EH (cell line): ENCODE results near the gene OR2AE1.
"Not testable (repeated sequence)": the region's sequence is repeated elsewhere in the genome, so short reads cannot be mapped to it uniquely, and the experiment has no call there.

Experiments used
- DNase-seq: peaks from one replicate; pipeline ENCODE4 v3.0.0-alpha.2; 2015; ENCODE audit warnings: low read depth

Gene OR2AE1, protein sequence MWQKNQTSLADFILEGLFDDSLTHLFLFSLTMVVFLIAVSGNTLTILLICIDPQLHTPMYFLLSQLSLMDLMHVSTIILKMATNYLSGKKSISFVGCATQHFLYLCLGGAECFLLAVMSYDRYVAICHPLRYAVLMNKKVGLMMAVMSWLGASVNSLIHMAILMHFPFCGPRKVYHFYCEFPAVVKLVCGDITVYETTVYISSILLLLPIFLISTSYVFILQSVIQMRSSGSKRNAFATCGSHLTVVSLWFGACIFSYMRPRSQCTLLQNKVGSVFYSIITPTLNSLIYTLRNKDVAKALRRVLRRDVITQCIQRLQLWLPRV

GRCh38 chr7:99876933-99877332 is at the start of gene OR2AE1:
Gene OR2AE1, minus strand, starts transcription at chr7:99877033. Its CDS starts 0 bp downstream, at chr7:99877033.
- no peak for DNase-seq

- no peak for DNase-seq
Observed at GRCh38 chr7:99926321-99926720, 49.5 kb upstream of the OR2AE1 start.

GRCh38 chr7:99923200-99923599 is 46.4 kb upstream of the OR2AE1 start:
- no peak for DNase-seq

- DNase-seq: no peak
Observed at GRCh38 chr7:99920149-99920548, 43.3 kb upstream of the OR2AE1 start.

DNA sequence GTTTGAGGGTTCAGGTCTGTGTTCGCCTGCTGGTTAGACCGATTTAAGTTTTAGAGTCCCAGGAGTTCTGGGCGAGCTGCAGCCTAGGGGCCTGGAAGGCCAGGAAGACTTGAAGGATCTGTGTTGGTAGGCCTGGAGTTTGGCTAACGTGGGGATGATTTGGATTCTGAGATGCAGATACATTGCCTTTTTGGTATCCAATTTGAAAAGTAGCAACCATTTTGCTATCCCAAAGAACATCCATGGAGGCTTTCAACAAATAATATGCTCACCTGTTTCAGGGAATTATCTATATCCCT is 42.9 kb upstream of the OR2AE1 start:
- DNase-seq: no peak

- peak; percentile 94 for DNase-seq
Observed at GRCh38 chr7:99918959-99919813, 42.4 kb upstream of the OR2AE1 start, which contains the start of gene TRIM4. Gene TRIM4, minus strand, starts transcription at chr7:99919530. Its CDS starts 129 bp downstream, at chr7:99919401.

DNA sequence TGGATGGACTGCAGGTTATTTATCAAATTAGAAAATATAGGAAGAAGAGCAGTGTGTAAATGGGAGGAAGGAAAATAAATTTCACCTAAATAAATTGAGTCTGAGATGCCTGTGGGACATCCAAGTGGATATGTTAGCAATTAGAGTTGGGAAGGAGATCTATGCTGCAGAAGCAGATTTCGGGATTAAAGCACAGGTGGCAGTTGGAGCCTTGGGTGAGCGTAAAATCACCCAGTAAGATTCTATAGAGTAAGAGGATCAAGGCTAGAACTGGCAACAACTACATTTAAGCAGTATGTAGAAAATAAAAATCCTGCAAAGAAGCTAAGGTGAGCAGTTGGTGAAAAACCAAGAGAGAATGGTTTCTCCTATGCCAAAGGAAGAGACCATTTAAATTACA is 34.1 kb upstream of the OR2AE1 start:
- DNase-seq: no peak

DNA sequence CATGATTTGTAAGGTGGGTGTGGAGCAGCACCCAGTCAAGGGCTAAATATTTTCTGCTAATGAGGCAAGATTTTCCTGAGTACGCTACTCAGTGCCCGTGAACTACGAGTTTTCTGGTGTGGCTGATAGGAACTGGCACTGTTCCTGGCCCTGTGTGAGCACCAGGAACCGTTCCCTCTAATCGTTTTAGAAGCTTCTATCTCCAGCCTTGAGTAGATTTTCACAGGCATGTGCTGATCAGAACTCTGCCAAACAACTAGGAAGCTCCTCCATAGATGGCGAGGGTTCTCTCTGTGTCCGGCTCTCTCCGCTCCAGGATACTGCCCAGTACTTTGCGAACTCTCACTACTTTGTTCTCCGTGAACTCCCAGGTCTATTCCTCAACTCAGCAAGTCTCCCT is 24.7 kb upstream of the OR2AE1 start:
- no peak for DNase-seq

DNA sequence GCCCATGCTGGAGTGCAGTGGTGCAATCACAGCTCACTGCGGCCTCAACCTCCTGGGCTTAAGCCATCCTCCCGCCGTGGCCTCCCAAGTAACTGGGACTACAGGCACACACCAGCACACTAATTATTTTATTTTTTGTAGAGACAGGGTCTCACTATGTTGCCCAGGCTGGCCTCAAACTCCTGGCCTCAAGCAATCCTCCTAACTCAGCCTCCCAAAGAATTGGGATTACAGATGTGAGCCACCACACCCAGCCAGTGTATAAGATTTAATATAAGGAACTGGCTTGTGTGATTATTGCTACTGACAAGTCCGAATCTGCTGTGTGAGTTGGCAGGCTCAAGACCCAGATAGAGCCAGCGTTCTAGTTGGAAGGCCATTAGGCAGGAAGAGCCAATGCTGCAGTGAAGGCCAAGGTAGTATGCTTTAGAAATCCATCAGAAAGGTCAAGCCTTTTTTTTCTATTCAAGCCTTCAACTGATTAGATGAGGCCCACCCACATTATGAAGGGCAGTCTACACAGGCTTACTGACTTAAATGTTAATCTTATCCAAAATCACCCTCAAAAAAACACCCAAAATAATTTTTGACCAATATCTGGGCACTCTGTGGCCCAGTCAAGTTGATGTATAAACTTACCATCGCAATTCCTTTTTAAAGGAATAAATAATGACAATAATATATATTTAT is 23.1 kb upstream of the OR2AE1 start:
- no peak for DNase-seq

GRCh38 chr7:99898836-99899235 is 22.0 kb upstream of the OR2AE1 start:
- DNase-seq: no peak

DNA sequence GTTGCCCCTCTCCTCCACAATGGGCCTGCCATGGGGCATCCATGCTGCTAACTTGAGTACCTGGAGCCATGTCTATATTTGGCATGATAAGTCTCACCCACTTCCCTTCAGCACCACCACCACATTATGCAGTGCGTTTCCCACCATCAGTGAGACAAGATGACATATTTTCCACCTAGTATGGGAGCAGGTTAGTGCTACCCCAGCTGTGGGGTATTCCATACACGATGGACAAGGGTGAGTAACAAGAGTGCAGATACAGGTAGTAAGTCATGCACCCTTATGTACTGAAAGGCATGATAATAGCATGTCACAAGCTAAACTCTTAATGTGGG is 21.2 kb upstream of the OR2AE1 start:
- DNase-seq: no peak

GRCh38 chr7:99897322-99898022 is 20.6 kb upstream of the OR2AE1 start:
- no peak for DNase-seq

- DNase-seq: no peak
Observed at GRCh38 chr7:99894738-99895137, 17.9 kb upstream of the OR2AE1 start.

DNA sequence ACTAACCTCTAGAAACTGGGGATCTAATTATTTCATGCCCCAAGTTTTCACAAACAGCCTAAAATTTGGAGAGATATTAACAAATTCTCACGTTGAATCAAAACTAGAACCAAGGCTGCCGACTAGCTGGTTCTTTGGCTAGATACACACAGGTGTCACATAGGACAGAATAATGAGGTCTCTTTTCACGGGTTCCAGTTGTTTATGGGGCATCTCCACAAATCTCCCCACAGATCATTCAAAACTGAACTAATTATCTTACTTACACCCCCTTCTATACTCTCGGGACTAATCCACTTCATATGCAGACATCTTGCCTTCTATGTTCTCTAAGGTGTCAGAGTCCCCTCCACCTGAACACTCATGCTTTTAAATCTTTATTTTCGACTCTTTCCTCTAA is 16.4 kb upstream of the OR2AE1 start:
- DNase-seq: no peak

DNA sequence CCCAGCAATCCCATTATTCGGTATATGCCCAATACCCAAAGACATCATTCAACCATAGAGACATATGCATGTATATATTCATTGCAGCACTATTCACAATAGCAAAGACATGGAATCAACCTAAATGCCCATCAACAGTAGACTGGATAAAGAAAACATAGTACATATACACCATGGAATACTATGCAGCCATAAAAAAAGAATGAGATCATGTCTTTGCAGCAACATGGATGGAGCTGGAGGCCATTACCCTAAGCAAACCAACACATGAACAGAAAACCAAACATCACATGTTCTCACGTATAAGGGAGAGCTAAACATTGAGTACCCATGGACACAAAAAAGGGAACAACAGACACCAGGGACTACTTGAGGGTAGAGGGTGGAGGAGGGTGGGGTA is 13.5 kb upstream of the OR2AE1 start:
- DNase-seq: not testable (repeated sequence)

DNA sequence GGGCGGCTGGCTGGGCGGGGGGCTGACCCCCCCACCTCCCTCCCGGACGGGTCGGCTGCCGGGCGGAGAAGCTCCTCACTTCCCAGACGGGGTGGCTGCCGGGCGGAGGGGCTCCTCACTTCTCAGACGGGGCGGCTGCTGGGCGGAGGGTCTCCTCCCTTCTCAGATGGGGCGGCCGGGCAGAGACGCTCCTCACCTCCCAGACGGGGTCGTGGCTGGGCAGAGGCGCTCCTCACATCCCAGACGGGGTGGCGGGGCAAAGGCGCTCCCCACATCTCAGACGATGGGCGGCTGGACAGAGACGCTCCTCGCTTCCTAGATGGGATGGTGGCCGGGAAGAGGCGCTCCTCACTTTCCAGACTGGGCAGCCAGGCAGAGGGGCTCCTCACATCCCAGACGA is 11.5 kb upstream of the OR2AE1 start:
- not testable (repeated sequence) for DNase-seq

- DNase-seq: no peak
Observed at GRCh38 chr7:99881370-99881769, 4.5 kb upstream of the OR2AE1 start.

GRCh38 chr7:99876491-99876890 is 342 bp downstream of the OR2AE1 start:
- no peak for DNase-seq

- DNase-seq: no peak
Observed at GRCh38 chr7:99868246-99868645, 8.6 kb downstream of the OR2AE1 start.

DNA sequence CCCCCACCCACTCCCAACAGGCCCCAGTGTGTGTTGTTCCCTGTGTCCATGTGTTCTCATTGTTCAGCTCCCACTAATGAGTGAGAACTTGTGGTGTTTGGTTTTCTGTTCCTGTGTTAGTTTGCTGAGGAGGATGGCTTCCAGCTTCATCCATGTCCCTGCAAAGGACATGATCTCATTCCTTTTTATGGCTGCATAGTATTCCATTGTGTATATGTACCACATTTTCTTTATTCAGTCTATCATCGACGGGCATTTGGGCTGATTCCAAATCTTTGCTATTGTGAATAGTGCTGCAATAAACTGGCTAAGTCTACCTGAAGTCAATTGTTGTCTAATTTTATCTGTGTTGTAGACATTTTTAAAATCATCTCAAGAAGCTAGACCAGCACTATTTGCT is 9.4 kb downstream of the OR2AE1 start:
- DNase-seq: not testable (repeated sequence)

- no peak for DNase-seq
Observed at GRCh38 chr7:99863847-99864440, 12.9 kb downstream of the OR2AE1 start.
